OCI-LY1 (cell line): Measurements from ENCODE around the gene ZNF485.

Experiments used
- H2AFZ ChIP-seq: fragments of 200-600 bp; sonication (generic), shearing (Covaris generic); 2 replicates; pipeline ENCODE4 v1.6.0; 2014; ENCODE audit warnings: antibody characterized with exemption, mild to moderate bottlenecking, low read length
- H3F3A ChIP-seq: fragments of 200-600 bp; sonication (generic), shearing (Covaris generic); 2 replicates; pipeline ENCODE4 v1.6.0; 2014; ENCODE audit warnings: mild to moderate bottlenecking, antibody characterized with exemption, low read length, moderate library complexity; ENCODE audit not compliant: insufficient read depth
- H3K27ac ChIP-seq: fragments of 200-600 bp; sonication (generic); 2 replicates; pipeline ENCODE4 v1.5.1; 2014; ENCODE audit warnings: low read length, mixed run types, mild to moderate bottlenecking, low read depth; ENCODE audit not compliant: poor library complexity, severe bottlenecking
- H3K27me3 ChIP-seq: fragments of 200-600 bp; sonication (generic); 2 replicates; pipeline ENCODE4 v1.6.0; 2014; ENCODE audit warnings: antibody characterized with exemption, mild to moderate bottlenecking, low read length, moderate library complexity; ENCODE audit not compliant: insufficient read depth
- H3K36me3 ChIP-seq: fragments of 200-600 bp; sonication (generic); 2 replicates; pipeline ENCODE4 v1.6.1; 2014; ENCODE audit warnings: mild to moderate bottlenecking, antibody characterized with exemption, low read length, moderate library complexity, mixed read lengths; ENCODE audit not compliant: insufficient read depth
- H3K4me1 ChIP-seq: fragments of 200-600 bp; sonication (generic); 2 replicates; pipeline ENCODE4 v1.5.1; 2014; ENCODE audit warnings: mild to moderate bottlenecking, low read length, moderate library complexity; ENCODE audit not compliant: insufficient read depth, severe bottlenecking
- H3K4me2 ChIP-seq: fragments of 200-600 bp; sonication (generic), shearing (Covaris generic); 2 replicates; pipeline ENCODE4 v1.6.1; 2014; ENCODE audit warnings: low read length
- H3K4me3 ChIP-seq: fragments of 200-600 bp; sonication (generic); 2 replicates; pipeline ENCODE4 v1.5.1; 2014; ENCODE audit warnings: low read length, low read depth, mild to moderate bottlenecking, mixed read lengths; ENCODE audit not compliant: poor library complexity, severe bottlenecking
- H3K79me2 ChIP-seq: fragments of 200-600 bp; shearing (Covaris generic); 2 replicates; pipeline ENCODE4 v1.6.1; 2016; ENCODE audit warnings: mixed run types, low read length, mixed read lengths; ENCODE audit not compliant: insufficient read depth
- H3K9ac ChIP-seq: fragments of 200-600 bp; sonication (generic), shearing (Covaris generic); 2 replicates; pipeline ENCODE4 v1.6.1; 2014; ENCODE audit warnings: mild to moderate bottlenecking, low read length, mixed read lengths
- H3K9me2 ChIP-seq: fragments of 200-600 bp; sonication (generic), shearing (Covaris generic); 2 replicates; pipeline ENCODE4 v1.6.1; 2014; ENCODE audit warnings: low read depth, mild to moderate bottlenecking, low read length, mixed read lengths
- H3K9me3 ChIP-seq: fragments of 200-600 bp; shearing (Covaris generic); 2 replicates; pipeline ENCODE4 v1.6.1; 2014; ENCODE audit warnings: low read length, mixed read lengths
- H4K20me1 ChIP-seq: fragments of 200-600 bp; sonication (generic), shearing (Covaris generic); 2 replicates; pipeline ENCODE4 v1.6.0; 2016; ENCODE audit warnings: mild to moderate bottlenecking, low read length; ENCODE audit not compliant: insufficient read depth
- EZH2 ChIP-seq: fragments of 200-600 bp; sonication (generic), shearing (Covaris generic); IDR thresholded peaks from 2 replicates; pipeline ENCODE4 v1.8.0; 2017; ENCODE audit warnings: borderline replicate concordance, mixed run types, mild to moderate bottlenecking, antibody characterized with exemption, low read length, moderate library complexity, mixed read lengths
- TF ChIP-seq, protein P1 (sequence below): fragments of 200-600 bp; sonication (generic), shearing (Covaris generic); IDR thresholded peaks from 2 replicates; pipeline ENCODE4 v1.5.1; 2017; ENCODE audit warnings: mild to moderate bottlenecking, antibody characterized with exemption, low read length, moderate library complexity, mixed read lengths

The ZNF485 gene

DNA sequence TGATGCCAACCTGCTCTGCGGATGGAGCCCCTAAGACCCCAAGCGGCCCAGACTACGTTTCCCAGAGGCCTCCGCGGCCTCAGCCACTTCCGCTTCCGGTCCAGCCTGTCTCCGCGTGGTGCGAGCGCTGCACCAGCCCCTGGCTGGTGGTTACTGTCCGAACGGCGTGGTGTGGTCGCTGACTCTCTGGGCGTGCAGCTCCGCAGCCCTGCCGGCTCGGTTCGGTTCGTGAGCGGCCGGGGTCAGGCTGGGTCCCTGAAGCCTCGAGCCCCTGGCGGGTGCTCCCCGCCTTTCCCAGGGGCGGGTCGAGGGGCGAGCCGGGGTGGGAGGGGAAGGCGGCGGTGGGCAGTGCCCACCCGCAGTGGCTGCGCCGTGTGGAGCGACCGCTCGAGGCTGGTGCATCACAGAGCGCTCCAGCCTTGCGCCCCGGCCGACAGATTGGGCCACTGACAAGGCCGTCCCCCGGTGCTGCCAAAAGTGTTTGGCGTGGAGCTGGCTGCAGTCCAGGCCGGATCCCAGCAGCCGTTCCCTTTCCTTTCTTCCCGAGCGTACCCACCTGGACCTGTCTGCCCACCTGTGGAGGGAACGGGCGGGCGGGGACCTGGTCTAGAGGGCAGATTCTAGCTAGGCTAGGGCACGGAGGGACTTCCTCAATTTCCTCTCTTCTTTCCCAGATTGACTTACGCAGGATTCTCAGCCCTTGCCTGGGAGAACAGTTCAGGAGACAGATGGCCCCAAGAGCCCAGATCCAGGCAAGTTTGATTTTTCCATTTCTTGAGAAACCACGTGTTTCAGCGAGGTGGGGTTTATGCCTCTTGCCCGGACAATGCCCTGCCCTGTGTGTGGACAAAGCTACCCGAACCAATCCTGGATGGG is at the start of gene ZNF485:
Gene ZNF485, plus strand, starts transcription at position 116 of the 876 bp plus-strand sequence. Its CDS starts 613 bp downstream, at position 729.
- peak within 1 kb of the TSS; percentile 76 for H3K9ac ChIP-seq
- H3K27me3 ChIP-seq: no peaks in the 10 kb centered on the region; the same call in 1 of the 2 replicates
- peak within 1 kb of the TSS; percentile 72 for H3K4me2 ChIP-seq
- H3K4me3 ChIP-seq: peak within 1 kb of the TSS; percentile 80
- H2AFZ ChIP-seq: peak within 1 kb of the TSS; percentile 64; the same call in 1 of the 2 replicates
- peaks cover 37% of the 10 kb centered on the region for H3K36me3 ChIP-seq
- peaks cover 10% of the 10 kb centered on the region for H3K4me1 ChIP-seq
- no peaks in the 10 kb centered on the region for H3K9me2 ChIP-seq
- no peaks in the 10 kb centered on the region for H3K79me2 ChIP-seq
- no peaks in the 10 kb centered on the region for H3F3A ChIP-seq
- 0 out of 2 replicates have a peak, but pooled peaks cover 3% of the 10 kb centered on the region for H3K9me3 ChIP-seq
- no peak within 1 kb of the TSS for H3K27ac ChIP-seq
- no peaks in the 10 kb centered on the region for H4K20me1 ChIP-seq
- TF ChIP-seq, protein P1, sequence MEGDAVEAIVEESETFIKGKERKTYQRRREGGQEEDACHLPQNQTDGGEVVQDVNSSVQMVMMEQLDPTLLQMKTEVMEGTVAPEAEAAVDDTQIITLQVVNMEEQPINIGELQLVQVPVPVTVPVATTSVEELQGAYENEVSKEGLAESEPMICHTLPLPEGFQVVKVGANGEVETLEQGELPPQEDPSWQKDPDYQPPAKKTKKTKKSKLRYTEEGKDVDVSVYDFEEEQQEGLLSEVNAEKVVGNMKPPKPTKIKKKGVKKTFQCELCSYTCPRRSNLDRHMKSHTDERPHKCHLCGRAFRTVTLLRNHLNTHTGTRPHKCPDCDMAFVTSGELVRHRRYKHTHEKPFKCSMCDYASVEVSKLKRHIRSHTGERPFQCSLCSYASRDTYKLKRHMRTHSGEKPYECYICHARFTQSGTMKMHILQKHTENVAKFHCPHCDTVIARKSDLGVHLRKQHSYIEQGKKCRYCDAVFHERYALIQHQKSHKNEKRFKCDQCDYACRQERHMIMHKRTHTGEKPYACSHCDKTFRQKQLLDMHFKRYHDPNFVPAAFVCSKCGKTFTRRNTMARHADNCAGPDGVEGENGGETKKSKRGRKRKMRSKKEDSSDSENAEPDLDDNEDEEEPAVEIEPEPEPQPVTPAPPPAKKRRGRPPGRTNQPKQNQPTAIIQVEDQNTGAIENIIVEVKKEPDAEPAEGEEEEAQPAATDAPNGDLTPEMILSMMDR: no peak
- TF ChIP-seq EZH2: no peak

DNA sequence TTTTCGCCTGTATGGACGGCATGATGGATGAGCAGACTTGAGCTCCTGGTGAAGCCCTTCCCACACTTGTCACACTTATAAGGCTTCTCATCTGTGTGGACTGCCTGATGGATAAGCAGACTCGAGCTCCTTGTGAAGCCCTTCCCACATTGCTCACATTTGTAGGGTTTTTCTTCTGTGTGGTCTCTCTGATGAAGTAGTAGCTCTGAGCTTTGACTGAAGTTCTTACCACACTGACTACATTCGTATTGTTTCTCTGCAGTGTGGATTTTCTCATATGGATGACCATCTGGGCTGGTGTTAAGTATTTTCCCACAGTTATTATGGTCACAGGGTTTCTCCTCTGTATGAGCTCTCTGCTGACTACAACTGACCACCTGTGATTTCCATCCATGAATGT is 49.0 kb upstream of the ZNF485 start:
- Histone ChIP-seq H3K4me2 (no peak overlapping the region), H3K27me3 (no peaks in the 10 kb centered on the region), H3K4me1 (no peaks in the 10 kb centered on the region)

DNA sequence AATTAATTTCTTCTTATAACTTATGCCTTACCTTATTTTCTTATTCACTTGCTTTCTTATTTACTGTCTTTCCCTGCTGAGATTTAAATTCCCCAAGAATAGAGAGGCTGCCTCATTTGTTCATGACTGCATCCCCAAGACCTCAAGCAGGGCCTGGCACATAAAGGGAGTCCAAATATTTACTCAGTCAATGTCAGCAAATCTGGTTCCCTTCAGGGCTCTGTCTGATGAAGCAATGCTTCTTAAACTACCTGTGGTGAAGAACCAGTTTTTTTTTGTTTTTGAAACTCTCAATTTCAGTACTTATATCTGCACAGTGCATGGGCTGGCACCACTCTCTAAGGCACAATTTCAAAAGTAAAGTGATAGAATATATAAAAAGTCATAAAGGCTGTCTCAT is 36.6 kb upstream of the ZNF485 start:
- H3K9me2 ChIP-seq: no peaks in the 10 kb centered on the region
- no peak overlapping the region for H3K9ac ChIP-seq
- peaks cover 14% of the 10 kb centered on the region for H3K4me1 ChIP-seq
- no peaks in the 10 kb centered on the region for H3K79me2 ChIP-seq
- no peak overlapping the region for H3K4me2 ChIP-seq
- H3K36me3 ChIP-seq: peaks cover 21% of the 10 kb centered on the region; the same call in 1 of the 2 replicates
- peaks cover 2% of the 10 kb centered on the region; the same call in 1 of the 2 replicates for H3K9me3 ChIP-seq
- no peak overlapping the region for H3K4me3 ChIP-seq
- H2AFZ ChIP-seq: no peak overlapping the region
- H3K27me3 ChIP-seq: no peaks in the 10 kb centered on the region
- TF ChIP-seq EZH2: no peak
- TF ChIP-seq, protein P1: no peak
- no peaks in the 10 kb centered on the region for H3F3A ChIP-seq
- no peak overlapping the region for H3K27ac ChIP-seq
- no peaks in the 10 kb centered on the region for H4K20me1 ChIP-seq

More for the DNA sequence above, 49.0 kb upstream of the ZNF485 start:
- Histone ChIP-seq H3K79me2 (no peaks in the 10 kb centered on the region), H3K27ac (no peak overlapping the region), H3F3A (no peaks in the 10 kb centered on the region), H3K9me3 (peaks cover 30% of the 10 kb centered on the region), H3K36me3 (peaks cover 3% of the 10 kb centered on the region; the same call in 1 of the 2 replicates), H3K9me2 (no peaks in the 10 kb centered on the region), H2AFZ (no peak overlapping the region), H3K4me3 (no peak overlapping the region), H3K9ac (no peak overlapping the region), H4K20me1 (no peaks in the 10 kb centered on the region)
- TF ChIP-seq, protein P1: no peak
- no peak for TF ChIP-seq EZH2
